ACC112 (cell line): ENCODE measurements around the gene CYP4F12.
"Not testable (repeated sequence)": the region's sequence is repeated elsewhere in the genome, so short reads cannot be mapped to it uniquely, and the experiment has no call there.

Experiments used
- H2AFZ ChIP-seq: fragments of 200-600 bp; sonication (generic); one replicate; pipeline ENCODE4 v1.6.0; 2017; ENCODE audit warnings: antibody characterized with exemption, low read length; ENCODE audit not compliant: unreplicated experiment
- H3K27ac ChIP-seq: fragments of 200-600 bp; sonication (generic); 2 replicates; pipeline ENCODE4 v1.5.1; 2014; ENCODE audit warnings: low read depth, mild to moderate bottlenecking, antibody characterized with exemption, low read length, moderate library complexity
- H3K27me3 ChIP-seq: fragments of 200-600 bp; sonication (generic); 2 replicates; pipeline ENCODE4 v1.6.1; 2014; ENCODE audit warnings: mild to moderate bottlenecking, antibody characterized with exemption, low read length, moderate library complexity, mixed read lengths; ENCODE audit not compliant: insufficient read depth
- H3K36me3 ChIP-seq: fragments of 200-600 bp; sonication (generic); 2 replicates; pipeline ENCODE4 v1.6.1; 2016; ENCODE audit warnings: mild to moderate bottlenecking, antibody characterized with exemption, low read length, moderate library complexity, mixed read lengths; ENCODE audit not compliant: insufficient read depth
- H3K4me1 ChIP-seq: fragments of 200-600 bp; sonication (generic); one replicate; pipeline ENCODE4 v1.6.1; 2016; ENCODE audit warnings: low read length, mixed read lengths; ENCODE audit not compliant: insufficient read depth, unreplicated experiment, control insufficient read depth
- H3K4me3 ChIP-seq: fragments of 200-600 bp; sonication (generic); 2 replicates; pipeline ENCODE4 v1.5.1; 2014; ENCODE audit warnings: mild to moderate bottlenecking, low read depth, low read length
- H3K79me2 ChIP-seq: fragments of 200-600 bp; sonication (generic); one replicate; pipeline ENCODE4 v1.6.0; 2016; ENCODE audit warnings: low read length; ENCODE audit not compliant: control insufficient read depth, unreplicated experiment, insufficient read depth

Gene CYP4F12

GRCh38 chr19:15673176-15673654 is 328 bp downstream of the CYP4F12 start:
- Histone ChIP-seq H2AFZ (no peak overlapping the region), H3K36me3 (no peaks in the 10 kb centered on the region), H3K79me2 (no peaks in the 10 kb centered on the region), H3K4me1 (no peaks in the 10 kb centered on the region), H3K27me3 (no peaks in the 10 kb centered on the region), H3K27ac (no peak overlapping the region), H3K4me3 (no peak overlapping the region)

- Histone ChIP-seq H2AFZ (no peak overlapping the region), H3K36me3 (no peaks in the 10 kb centered on the region), H3K4me3 (no peak overlapping the region), H3K27me3 (no peaks in the 10 kb centered on the region), H3K27ac (no peak overlapping the region), H3K79me2 (no peaks in the 10 kb centered on the region), H3K4me1 (no peaks in the 10 kb centered on the region)
Measured at GRCh38 chr19:15675560-15675959, 2.7 kb downstream of the CYP4F12 start.

GRCh38 chr19:15679089-15679488 is 6.2 kb downstream of the CYP4F12 start:
- no peaks in the 10 kb centered on the region for H3K4me1 ChIP-seq
- H3K27me3 ChIP-seq: no peaks in the 10 kb centered on the region
- H3K4me3 ChIP-seq: no peak overlapping the region
- no peaks in the 10 kb centered on the region for H3K79me2 ChIP-seq
- no peak overlapping the region for H3K27ac ChIP-seq
- H3K36me3 ChIP-seq: no peaks in the 10 kb centered on the region
- no peak overlapping the region for H2AFZ ChIP-seq

- not testable (repeated sequence) for H2AFZ ChIP-seq, H3K4me1 ChIP-seq, H3K79me2 ChIP-seq, H3K36me3 ChIP-seq, H3K4me3 ChIP-seq, H3K27ac ChIP-seq, H3K27me3 ChIP-seq
Measured at GRCh38 chr19:15679865-15680264, 7.0 kb downstream of the CYP4F12 start.

GRCh38 chr19:15680478-15681322 is 7.8 kb downstream of the CYP4F12 start:
- Histone ChIP-seq H3K27ac (no peak overlapping the region), H3K79me2 (no peaks in the 10 kb centered on the region), H3K27me3 (no peaks in the 10 kb centered on the region), H2AFZ (no peak overlapping the region), H3K4me3 (no peak overlapping the region), H3K36me3 (no peaks in the 10 kb centered on the region), H3K4me1 (no peaks in the 10 kb centered on the region)

- Histone ChIP-seq H3K4me1 (no peaks in the 10 kb centered on the region), H3K36me3 (no peaks in the 10 kb centered on the region), H3K4me3 (no peak overlapping the region), H3K27ac (no peak overlapping the region), H3K79me2 (no peaks in the 10 kb centered on the region), H3K27me3 (no peaks in the 10 kb centered on the region), H2AFZ (no peak overlapping the region)
Measured at GRCh38 chr19:15683411-15683810, 10.5 kb downstream of the CYP4F12 start.

- Histone ChIP-seq H3K36me3 (no peaks in the 10 kb centered on the region), H3K4me3 (no peak overlapping the region), H3K79me2 (no peaks in the 10 kb centered on the region), H3K4me1 (no peaks in the 10 kb centered on the region), H3K27me3 (no peaks in the 10 kb centered on the region), H3K27ac (no peak overlapping the region), H2AFZ (no peak overlapping the region)
Measured at GRCh38 chr19:15684828-15685227, 11.9 kb downstream of the CYP4F12 start.

- H3K36me3 ChIP-seq: no peaks in the 10 kb centered on the region
- H3K27ac ChIP-seq: no peak overlapping the region
- no peaks in the 10 kb centered on the region for H3K27me3 ChIP-seq
- H3K4me1 ChIP-seq: no peaks in the 10 kb centered on the region
- no peak overlapping the region for H3K4me3 ChIP-seq
- no peaks in the 10 kb centered on the region for H3K79me2 ChIP-seq
- no peak overlapping the region for H2AFZ ChIP-seq
Measured at GRCh38 chr19:15696654-15697194, 23.8 kb downstream of the CYP4F12 start.

- no peak overlapping the region for H2AFZ ChIP-seq
- H3K4me3 ChIP-seq: no peak overlapping the region
- H3K79me2 ChIP-seq: no peaks in the 10 kb centered on the region
- no peak overlapping the region for H3K27ac ChIP-seq
- no peaks in the 10 kb centered on the region for H3K4me1 ChIP-seq
- no peaks in the 10 kb centered on the region for H3K27me3 ChIP-seq
- H3K36me3 ChIP-seq: no peaks in the 10 kb centered on the region
Measured at GRCh38 chr19:15701757-15702533, 29.1 kb downstream of the CYP4F12 start.

GRCh38 chr19:15702534-15702930 is 29.6 kb downstream of the CYP4F12 start:
- no peak overlapping the region for H3K27ac ChIP-seq

More at GRCh38 chr19:15702534-15702930, 29.6 kb downstream of the CYP4F12 start:
- Histone ChIP-seq H3K4me3 (no peak overlapping the region), H3K36me3 (no peaks in the 10 kb centered on the region), H2AFZ (no peak overlapping the region), H3K27me3 (no peaks in the 10 kb centered on the region), H3K4me1 (no peaks in the 10 kb centered on the region), H3K79me2 (no peaks in the 10 kb centered on the region)
